Pons (tissue), 1 donor: ENCODE results near the gene DUS1L.
A peak's percentile ranks its signal among the peaks of the same experiment; 100 is the strongest.

ENCODE experiments used
- DNase-seq: peaks from one replicate; pipeline ENCODE4 v3.0.0-alpha.2; 2016; ENCODE audit warnings: low spot score

DUS1L gene

GRCh38 chr17:82023447-82024241, 42.0 kb downstream of the DUS1L start:
- no peak for DNase-seq

GRCh38 chr17:82022981-82023446, 42.6 kb downstream of the DUS1L start, which contains the start of gene LRRC45:
Gene LRRC45 (plus strand): TSS chr17:82023305. CDS start chr17:82023644, 339 bp downstream.
- DNase-seq = peak; percentile 99

GRCh38 chr17:82022310-82022980, 43.2 kb downstream of the DUS1L start, which contains the start of gene CENPX:
Gene CENPX (minus strand): TSS chr17:82022878. CDS start chr17:82022861, 17 bp downstream.
- no peak for DNase-seq

- no peak for DNase-seq
Observed at GRCh38 chr17:82021900-82022309, 43.7 kb downstream of the DUS1L start.

GRCh38 chr17:82021107-82021899, 44.3 kb downstream of the DUS1L start:
- peak; percentile 73 for DNase-seq

GRCh38 chr17:82020572-82021106, 45.0 kb downstream of the DUS1L start:
- no peak for DNase-seq

- DNase-seq = no peak
Observed at GRCh38 chr17:82019690-82020571, 45.7 kb downstream of the DUS1L start.

GRCh38 chr17:82018989-82019689, 46.5 kb downstream of the DUS1L start:
- DNase-seq = no peak

GRCh38 chr17:82018152-82018988, 47.2 kb downstream of the DUS1L start:
- no peak for DNase-seq

- no peak for DNase-seq
Observed at GRCh38 chr17:82017612-82018151, 47.9 kb downstream of the DUS1L start.

- DNase-seq = no peak
Observed at GRCh38 chr17:82016875-82017459, 48.6 kb downstream of the DUS1L start.

- no peak for DNase-seq
Observed at GRCh38 chr17:82016061-82016874, 49.3 kb downstream of the DUS1L start.

- DNase-seq = no peak
Observed at GRCh38 chr17:82015311-82015971, 50.2 kb downstream of the DUS1L start.

GRCh38 chr17:82014971-82015310, 50.7 kb downstream of the DUS1L start:
- no peak for DNase-seq

- no peak for DNase-seq
Observed at GRCh38 chr17:82014432-82014831, 51.2 kb downstream of the DUS1L start.

GRCh38 chr17:82013772-82014321, 51.8 kb downstream of the DUS1L start:
- DNase-seq = no peak

GRCh38 chr17:82013341-82013740, 52.3 kb downstream of the DUS1L start:
- no peak for DNase-seq
